ENCODE results near the gene BCAS1.

- TF ChIP-seq, protein P1, sequence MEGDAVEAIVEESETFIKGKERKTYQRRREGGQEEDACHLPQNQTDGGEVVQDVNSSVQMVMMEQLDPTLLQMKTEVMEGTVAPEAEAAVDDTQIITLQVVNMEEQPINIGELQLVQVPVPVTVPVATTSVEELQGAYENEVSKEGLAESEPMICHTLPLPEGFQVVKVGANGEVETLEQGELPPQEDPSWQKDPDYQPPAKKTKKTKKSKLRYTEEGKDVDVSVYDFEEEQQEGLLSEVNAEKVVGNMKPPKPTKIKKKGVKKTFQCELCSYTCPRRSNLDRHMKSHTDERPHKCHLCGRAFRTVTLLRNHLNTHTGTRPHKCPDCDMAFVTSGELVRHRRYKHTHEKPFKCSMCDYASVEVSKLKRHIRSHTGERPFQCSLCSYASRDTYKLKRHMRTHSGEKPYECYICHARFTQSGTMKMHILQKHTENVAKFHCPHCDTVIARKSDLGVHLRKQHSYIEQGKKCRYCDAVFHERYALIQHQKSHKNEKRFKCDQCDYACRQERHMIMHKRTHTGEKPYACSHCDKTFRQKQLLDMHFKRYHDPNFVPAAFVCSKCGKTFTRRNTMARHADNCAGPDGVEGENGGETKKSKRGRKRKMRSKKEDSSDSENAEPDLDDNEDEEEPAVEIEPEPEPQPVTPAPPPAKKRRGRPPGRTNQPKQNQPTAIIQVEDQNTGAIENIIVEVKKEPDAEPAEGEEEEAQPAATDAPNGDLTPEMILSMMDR (conservative IDR thresholded peaks at IDR 0.05), result no peak
- no peak for TF ChIP-seq EZH2 (IDR thresholded peaks at IDR 0.05; ENCODE audit: low read depth)
These were observed 2.9 kb upstream of the BCAS1 start for GRCh38 chr20:54073288-54073687.
